ENCODE data around the gene BCL11A.

DNA sequence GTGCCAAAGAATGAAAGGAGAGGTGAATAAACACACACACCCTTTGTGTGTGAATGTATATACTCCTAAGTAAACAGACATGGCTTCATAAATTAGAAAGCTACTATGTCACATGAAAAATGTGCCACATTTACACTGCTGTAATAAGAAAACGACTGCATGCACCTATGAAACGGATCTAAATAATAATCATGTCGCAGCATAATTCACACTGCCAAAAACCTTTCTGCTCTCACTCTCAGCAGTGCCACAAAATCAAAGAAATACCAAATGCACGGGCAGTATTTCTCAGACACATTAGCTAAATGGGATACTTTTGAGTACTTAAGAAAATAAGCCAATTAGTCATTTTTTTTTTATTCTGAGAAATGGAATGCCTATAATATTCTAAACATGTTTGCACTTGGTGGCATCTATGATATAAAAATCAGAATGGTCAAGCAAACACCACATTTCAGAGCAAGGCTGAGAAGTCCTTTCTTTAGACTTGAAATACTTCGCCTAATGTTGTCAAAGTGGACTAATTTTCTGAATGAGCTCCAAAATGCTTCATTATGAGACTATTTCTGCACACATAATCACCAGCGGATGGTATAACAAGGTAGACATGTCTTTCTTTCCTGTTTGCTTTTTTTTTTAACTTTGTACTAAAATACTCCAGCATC is 6.6 kb downstream of the BCL11A start:
- TF ChIP-seq EP300 (IDR thresholded peaks at IDR 0.05) (no peak), POLR2A (IDR thresholded peaks at IDR 0.05) (no peak)
